WTC11 (cell line): ENCODE measurements around the gene B4GALT3.

ENCODE experiments used
- ESRRA ChIP-seq: sonication (generic); formaldehyde crosslinking; IDR thresholded peaks from 2 replicates; pipeline ENCODE4 v1.8.1; 2022; ENCODE audit warnings: mild to moderate bottlenecking, missing genetic modification reagents, borderline replicate concordance
- OVOL2 ChIP-seq: fragments of 250-450 bp; sonication (Bioruptor Pico); IDR thresholded peaks from 2 replicates; pipeline ENCODE4 v1.9.0; 2021; ENCODE audit warnings: mild to moderate bottlenecking, borderline replicate concordance
- SP1 ChIP-seq: sonication (generic); formaldehyde crosslinking; conservative IDR thresholded peaks from 2 replicates; pipeline ENCODE4 v1.8.1; 2022; ENCODE audit warnings: missing genetic modification reagents
- TP53 ChIP-seq: sonication (generic); formaldehyde crosslinking; IDR thresholded peaks from 2 replicates; pipeline ENCODE4 v1.8.1; 2023; ENCODE audit warnings: mild to moderate bottlenecking, missing genetic modification reagents
- TF ChIP-seq, protein P1 (sequence below): sonication (generic); formaldehyde crosslinking; IDR thresholded peaks from 2 replicates; pipeline ENCODE4 v1.8.0; 2022; ENCODE audit warnings: mild to moderate bottlenecking, missing genetic modification reagents
- TF ChIP-seq, protein P2 (sequence below): fragments of 200-600 bp; IDR thresholded peaks from 2 replicates; pipeline ENCODE4 v1.8.0; 2022; ENCODE audit warnings: antibody characterized with exemption

DNA sequence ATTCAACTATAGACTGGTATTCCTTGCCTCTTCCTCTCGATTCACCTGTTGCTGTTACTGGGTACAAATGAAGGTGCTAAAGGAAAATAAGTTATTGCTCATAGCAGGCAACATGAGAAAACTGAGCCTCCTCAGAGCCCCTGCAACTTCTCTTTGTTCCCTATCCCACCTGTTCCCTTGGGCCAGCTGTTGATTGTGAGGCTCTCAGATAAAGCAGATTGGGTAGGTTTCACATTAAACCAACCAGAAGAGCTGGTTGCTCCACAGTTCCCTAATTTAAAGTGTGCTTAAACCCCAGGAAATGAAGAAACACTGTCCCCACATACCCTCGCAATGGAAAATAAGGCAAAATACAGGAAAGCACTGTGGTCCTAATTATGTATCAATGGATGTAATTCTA lies 49.7 kb downstream of the B4GALT3 start:
- TF ChIP-seq OVOL2 (CRISPR knock-in tag), result no peak
- no peak for TF ChIP-seq ESRRA (CRISPR knock-in tag)
- TF ChIP-seq, protein P1, sequence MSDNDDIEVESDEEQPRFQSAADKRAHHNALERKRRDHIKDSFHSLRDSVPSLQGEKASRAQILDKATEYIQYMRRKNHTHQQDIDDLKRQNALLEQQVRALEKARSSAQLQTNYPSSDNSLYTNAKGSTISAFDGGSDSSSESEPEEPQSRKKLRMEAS (CRISPR knock-in tag), result no peak
- TF ChIP-seq TP53, result no peak
- TF ChIP-seq, protein P2, sequence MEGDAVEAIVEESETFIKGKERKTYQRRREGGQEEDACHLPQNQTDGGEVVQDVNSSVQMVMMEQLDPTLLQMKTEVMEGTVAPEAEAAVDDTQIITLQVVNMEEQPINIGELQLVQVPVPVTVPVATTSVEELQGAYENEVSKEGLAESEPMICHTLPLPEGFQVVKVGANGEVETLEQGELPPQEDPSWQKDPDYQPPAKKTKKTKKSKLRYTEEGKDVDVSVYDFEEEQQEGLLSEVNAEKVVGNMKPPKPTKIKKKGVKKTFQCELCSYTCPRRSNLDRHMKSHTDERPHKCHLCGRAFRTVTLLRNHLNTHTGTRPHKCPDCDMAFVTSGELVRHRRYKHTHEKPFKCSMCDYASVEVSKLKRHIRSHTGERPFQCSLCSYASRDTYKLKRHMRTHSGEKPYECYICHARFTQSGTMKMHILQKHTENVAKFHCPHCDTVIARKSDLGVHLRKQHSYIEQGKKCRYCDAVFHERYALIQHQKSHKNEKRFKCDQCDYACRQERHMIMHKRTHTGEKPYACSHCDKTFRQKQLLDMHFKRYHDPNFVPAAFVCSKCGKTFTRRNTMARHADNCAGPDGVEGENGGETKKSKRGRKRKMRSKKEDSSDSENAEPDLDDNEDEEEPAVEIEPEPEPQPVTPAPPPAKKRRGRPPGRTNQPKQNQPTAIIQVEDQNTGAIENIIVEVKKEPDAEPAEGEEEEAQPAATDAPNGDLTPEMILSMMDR, result no peak
- TF ChIP-seq SP1 (CRISPR knock-in tag), result no peak
